Brain microvascular endothelial cell (primary cell): ENCODE data around the gene CCDC60.

Experiments
- DNase-seq: peaks from one replicate; pipeline ENCODE4 v3.0.0-alpha.2; 2020
- H3K27ac ChIP-seq: fragments of 250-450 bp; sonication (Bioruptor Pico); 2 replicates; pipeline ENCODE4 v1.5.1; 2020; ENCODE audit warnings: mild to moderate bottlenecking, moderate library complexity
- H3K27me3 ChIP-seq: fragments of 250-450 bp; sonication (Bioruptor Pico); replicated peaks from 2 replicates; pipeline ENCODE4 v1.5.1; 2020; ENCODE audit warnings: mild to moderate bottlenecking
- H3K36me3 ChIP-seq: fragments of 250-450 bp; sonication (Bioruptor Pico); replicated peaks from 2 replicates; pipeline ENCODE4 v1.5.1; 2020; ENCODE audit warnings: mild to moderate bottlenecking
- H3K4me3 ChIP-seq: 2 replicates; pipeline ENCODE4 v1.5.1; 2011; ENCODE audit warnings: low read depth, mild to moderate bottlenecking, control low read depth, low read length, moderate library complexity
- CTCF ChIP-seq: IDR thresholded peaks from 2 replicates; pipeline ENCODE4 v1.5.1; 2011; ENCODE audit warnings: low read depth, mild to moderate bottlenecking, moderate library complexity, low read length, control low read depth, inconsistent platforms; ENCODE audit errors: missing control alignments
- in situ Hi-C: cut with HindIII; loops from 2 replicates; pipeline ENCODE4 v1.10.0; 2017; ENCODE audit warnings: low sequenced_read_pairs, low pct_ligation_motif_present

The CCDC60 gene

GRCh38 chr12:119589634-119590033 is 255.1 kb downstream of the CCDC60 start:
- H3K4me3 ChIP-seq = no peak overlapping the region
- no peak overlapping the region for H3K27ac ChIP-seq
- no peak for TF ChIP-seq CTCF
- peaks cover 13% of the 10 kb centered on the region for H3K27me3 ChIP-seq
- DNase-seq = no peak
- H3K36me3 ChIP-seq = no peaks in the 10 kb centered on the region
- in situ Hi-C loops = no loop called here
